GM18951 (cell line): ENCODE measurements around the gene AUTS2.

Source experiments
- POLR2A ChIP-seq: IDR thresholded peaks from 4 replicates; pipeline ENCODE4 v1.6.1; 2011; ENCODE audit warnings: mild to moderate bottlenecking; ENCODE audit not compliant: insufficient read length, insufficient read depth; ENCODE audit errors: extremely low read depth
- in situ Hi-C: fragments of 300-500 bp; cut with MboI; formaldehyde crosslinking; loops from one replicate; pipeline ENCODE4 v1.12.0; 2022; ENCODE audit warnings: low sequenced_read_pairs, mixed read lengths, inconsistent platforms; ENCODE audit not compliant: unreplicated experiment

Gene AUTS2

DNA sequence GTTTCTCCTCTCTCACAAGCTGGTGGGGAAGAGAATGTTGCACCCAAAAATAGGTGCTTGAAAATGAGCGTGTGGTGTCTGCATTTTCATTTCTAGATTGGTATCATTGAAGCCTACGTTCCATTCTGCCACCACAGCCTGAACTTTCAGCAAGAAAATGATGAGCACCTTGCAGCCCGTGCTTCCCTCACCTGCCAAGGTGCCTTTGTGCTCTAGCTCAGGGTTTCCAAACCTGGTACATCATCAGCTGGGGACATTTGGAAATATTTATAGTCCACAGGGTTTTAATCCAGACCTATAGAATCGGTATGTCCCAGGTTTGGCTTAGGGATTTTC lies 701.2 kb downstream of the AUTS2 start:
- no peak for TF ChIP-seq POLR2A
- in situ Hi-C loops = no loop called here

DNA sequence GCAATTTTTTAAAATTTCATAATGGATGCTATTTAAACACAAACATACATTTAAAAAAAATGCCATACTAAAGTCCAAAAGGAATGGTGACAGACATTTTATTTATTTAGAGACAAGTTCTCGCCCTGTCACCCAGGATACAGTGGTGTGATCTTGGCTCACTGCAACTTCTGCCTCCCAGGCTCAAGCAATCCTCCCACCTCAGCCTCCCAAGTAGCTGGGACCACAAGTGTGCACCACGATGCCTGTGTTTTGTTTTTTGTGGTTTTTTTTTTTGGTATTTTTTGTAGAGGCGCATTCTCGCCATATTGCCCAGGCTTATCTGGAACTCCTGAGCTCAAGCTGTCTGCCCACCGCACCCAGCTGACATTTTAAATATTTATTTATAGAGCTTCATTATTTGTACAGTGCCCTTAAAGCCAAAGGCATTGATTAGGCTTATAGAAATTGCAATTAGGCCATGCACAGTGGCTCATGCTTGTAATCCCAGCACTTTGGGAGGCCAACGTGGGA lies 703.5 kb downstream of the AUTS2 start:
- in situ Hi-C loops = no loop called here
- no peak for TF ChIP-seq POLR2A

DNA sequence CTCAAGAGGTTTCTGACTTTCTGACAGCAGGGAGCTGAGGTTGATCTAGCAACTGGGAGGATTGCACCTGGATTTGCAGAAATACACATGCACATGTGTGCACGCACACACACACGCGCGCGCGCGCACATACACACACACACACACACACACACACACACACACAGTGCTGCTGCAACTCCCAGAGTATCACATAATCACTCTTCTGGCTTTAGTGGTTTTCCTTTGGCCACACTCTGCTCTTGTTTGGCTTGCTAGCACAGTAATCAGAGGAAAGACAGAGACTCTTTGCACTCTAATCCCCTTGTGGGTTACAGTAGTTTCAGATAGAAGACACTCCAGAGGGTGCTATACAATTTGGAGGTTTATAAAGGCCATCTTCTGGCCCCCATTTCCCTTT lies 705.0 kb downstream of the AUTS2 start:
- in situ Hi-C loops = no loop called here
- no peak for TF ChIP-seq POLR2A

DNA sequence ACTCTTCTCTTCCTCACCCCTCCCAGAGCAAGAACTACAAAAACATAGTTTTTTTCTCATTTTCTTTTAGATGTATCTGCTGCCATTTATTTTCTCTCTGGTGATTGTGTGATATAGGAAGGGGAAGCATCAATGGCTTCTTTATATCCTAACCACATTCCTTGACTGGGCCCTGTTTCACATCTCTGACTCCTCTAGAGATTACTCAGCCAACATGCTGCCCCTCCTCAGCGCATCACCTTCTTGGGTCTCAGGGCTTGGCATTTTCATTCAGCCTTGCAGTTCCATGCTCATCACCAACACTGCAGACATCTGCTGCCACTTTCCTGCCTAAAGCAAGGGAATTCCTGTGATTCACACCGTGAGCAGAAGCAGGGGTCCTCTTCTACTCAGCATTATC lies 705.5 kb downstream of the AUTS2 start:
- in situ Hi-C loops = no loop called here
- no peak for TF ChIP-seq POLR2A

DNA sequence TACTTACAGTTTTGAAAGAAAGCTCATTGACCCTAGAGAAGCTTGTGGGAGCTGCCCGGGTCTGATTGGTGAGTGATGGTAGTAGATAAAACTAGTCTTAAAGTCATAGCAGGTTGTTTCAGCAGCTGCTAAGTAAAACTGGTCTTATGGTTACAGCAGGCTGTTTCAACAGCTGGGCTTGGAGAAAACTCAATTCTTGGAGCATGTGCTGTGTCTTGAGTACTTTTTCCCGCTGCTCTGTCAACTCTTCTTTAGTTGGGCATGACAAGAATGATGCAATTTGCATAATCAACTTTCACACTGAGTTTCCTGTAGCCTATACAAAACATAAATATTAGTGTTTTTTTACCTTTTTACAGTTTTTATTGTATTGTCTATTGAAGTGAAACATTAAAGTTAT lies 707.9 kb downstream of the AUTS2 start:
- in situ Hi-C loops = no loop called here
- no peak for TF ChIP-seq POLR2A

DNA sequence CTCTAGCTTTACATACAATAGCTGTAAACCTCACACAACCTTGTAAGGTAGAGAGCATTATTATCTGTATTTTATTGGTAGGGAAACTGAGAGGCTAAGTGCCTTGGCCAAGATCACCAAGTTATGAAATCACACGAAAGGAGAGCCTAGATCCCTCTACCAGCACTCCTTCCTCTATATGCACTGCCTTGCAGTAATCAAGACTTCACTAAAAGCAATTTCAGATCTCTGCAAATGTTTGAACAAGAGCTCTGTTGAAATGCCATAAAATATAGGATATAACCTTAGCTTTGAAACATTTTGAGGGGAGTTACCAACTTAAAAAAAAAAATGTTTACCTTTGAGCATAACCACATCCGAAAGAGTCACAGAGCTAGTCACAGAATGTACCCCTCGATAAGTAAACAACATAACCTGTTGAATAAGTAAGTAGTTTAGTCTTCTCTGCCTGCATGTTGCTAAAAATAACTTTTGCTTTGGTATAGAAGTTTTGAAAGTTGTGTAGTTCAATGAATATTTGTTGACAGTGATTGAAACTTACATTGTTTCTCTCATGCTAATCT lies 709.4 kb downstream of the AUTS2 start:
- in situ Hi-C loops = no loop called here
- no peak for TF ChIP-seq POLR2A

DNA sequence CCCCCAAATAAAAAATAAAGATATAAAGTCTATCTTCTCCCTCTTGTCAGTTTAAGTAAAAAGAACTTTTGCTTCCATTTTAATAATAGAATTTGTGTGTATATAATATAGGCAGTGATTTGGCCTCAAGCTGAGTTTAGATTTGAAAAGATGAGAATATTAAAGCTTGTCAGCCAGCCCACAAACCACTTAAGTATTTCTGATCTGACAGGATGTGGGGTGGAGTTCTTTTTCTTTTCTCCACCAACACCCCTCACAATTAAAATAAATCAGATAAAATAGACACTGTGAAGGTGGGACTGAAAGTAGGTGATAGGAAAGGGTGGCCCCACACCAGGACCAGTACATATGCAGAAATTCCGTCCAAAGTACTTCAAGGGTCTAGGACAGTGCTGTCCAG lies 714.1 kb downstream of the AUTS2 start:
- in situ Hi-C loops = no loop called here
- TF ChIP-seq POLR2A = no peak

DNA sequence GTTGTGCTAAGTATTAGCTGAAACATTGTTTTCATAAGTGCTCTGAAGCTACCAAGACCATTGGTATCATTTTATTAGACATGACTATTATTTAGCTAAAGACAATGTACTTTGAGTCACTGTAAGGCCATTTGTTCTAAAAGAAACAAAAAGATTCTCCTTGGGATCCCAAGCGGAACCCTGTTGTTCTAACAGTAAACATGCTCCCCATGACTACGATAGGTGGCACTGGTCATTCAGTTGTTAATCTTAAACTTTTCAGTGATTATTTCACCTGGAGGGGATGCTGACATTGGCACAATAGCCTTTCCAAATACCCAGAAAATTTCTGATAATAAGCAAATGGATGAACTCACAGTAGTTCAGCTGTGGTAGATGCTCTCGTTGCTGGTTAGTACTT lies 715.0 kb downstream of the AUTS2 start:
- no peak for TF ChIP-seq POLR2A
- in situ Hi-C loops = no loop called here

DNA sequence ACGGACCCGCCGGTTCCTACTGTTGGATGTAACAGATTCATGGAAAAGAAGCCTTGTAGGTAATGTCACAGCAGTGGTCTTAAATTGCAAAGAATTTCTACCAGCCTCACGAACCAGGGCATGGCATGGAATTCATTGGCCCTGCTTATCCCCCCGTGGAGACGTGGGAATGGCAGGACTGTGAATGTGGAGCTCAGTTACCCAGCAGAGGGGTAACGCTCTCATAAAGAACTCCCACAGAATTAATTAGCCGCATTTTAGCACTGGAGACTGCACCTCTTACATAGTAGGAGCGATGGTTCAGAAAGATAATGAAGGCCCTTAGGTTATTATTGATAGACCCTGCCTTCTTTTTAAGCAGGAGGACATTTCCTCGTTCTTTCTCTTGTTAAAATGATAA lies 715.4 kb downstream of the AUTS2 start:
- no peak for TF ChIP-seq POLR2A
- in situ Hi-C loops = no loop called here

DNA sequence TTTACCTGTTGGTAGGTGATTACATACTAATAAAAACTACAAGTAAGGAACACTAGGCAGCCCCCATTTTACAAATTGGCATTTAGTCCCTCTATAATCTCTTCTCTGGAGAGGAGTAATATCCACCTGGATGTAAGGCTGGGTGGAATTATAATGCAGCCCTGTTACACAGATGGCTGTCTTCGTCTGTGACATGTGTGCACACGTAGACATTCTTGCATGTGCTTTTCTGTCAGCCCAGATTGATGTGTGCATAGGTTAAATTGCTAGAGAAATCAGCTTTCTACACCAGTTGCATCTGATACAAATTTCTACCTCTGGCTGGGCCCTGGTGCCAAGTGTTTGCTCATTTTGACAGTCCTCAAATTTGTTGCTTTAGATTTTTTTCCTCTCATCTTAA lies 715.9 kb downstream of the AUTS2 start:
- in situ Hi-C loops = no loop called here
- no peak for TF ChIP-seq POLR2A

DNA sequence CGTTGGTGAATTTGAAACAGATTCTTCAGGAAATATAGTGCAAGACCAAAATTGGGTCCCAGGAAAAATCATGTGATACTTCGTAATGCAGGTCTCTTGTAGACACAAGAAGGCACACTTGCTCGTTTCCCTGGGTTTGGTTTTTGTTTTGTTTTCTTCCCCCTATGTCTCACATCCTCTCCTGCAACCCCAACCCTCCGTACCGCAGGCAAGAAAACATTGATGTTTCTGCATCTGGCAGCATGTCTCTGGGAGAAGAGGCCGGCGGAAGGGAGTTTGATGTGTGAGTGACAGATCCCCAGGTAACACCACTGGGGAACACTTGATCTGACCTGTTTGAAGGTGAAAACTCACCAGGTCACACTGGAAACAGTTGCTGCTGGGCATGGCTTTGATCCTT lies 718.5 kb downstream of the AUTS2 start:
- no peak for TF ChIP-seq POLR2A
- in situ Hi-C loops = no loop called here

DNA sequence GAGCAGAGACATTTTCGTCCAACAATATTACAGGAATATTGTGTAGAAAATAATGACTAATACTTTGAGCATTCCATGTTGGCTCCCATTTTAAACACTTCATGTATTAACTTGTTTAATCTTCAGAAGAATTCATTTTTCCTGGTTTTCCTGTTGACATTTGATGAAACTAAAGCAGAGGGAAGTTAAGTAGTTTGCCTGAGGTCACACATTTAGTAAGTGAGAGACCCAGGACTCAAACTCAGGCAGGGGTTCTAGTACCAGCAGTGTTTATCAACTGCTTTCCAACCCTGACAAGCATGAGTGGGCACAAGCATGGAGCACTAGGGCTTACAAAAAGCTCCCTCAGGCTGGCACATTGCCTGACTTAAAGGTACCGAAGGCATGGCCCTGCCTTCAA lies 719.1 kb downstream of the AUTS2 start:
- TF ChIP-seq POLR2A = no peak
- in situ Hi-C loops = no loop called here

DNA sequence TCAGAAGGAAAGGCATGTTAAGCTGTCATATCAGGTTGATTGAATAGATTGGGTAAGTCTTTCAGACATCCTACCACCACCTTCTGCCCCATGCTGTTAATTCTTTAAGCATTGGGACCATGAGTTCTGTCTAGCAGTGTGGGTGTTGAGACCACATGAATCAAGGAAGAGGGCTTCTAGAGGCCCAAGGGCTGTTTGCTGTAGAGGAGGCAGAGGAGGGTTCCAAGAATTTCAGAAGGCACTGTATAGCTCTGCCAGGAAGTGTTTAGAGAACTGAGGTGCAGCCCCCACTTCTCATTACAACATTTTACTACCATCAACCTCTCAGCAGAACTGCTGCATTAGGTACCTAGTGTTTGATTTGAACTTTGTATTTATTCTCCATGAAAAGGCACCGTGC lies 720.2 kb downstream of the AUTS2 start:
- TF ChIP-seq POLR2A = no peak

DNA sequence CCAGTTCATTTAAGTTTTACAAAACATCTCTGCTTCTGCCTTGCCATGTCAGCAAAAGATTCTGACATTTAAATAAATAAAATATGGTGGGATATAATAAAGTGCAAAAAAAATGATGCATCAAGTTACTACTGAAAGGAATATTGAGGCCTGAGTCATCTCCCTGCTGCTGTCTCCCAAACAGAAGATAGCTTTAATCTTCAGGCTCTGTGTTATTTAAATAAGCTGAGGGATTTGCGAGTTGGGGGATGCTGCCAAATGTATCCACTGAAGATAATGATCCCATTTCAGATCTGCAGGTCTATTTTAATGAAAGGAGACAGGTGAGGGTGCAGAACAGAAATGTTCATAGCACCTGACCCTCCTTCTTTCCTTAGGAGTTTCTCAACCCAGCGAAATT lies 720.8 kb downstream of the AUTS2 start:
- no peak for TF ChIP-seq POLR2A
- in situ Hi-C loops = no loop called here

More for the DNA sequence above, 720.2 kb downstream of the AUTS2 start:
- in situ Hi-C loops = no loop called here

DNA sequence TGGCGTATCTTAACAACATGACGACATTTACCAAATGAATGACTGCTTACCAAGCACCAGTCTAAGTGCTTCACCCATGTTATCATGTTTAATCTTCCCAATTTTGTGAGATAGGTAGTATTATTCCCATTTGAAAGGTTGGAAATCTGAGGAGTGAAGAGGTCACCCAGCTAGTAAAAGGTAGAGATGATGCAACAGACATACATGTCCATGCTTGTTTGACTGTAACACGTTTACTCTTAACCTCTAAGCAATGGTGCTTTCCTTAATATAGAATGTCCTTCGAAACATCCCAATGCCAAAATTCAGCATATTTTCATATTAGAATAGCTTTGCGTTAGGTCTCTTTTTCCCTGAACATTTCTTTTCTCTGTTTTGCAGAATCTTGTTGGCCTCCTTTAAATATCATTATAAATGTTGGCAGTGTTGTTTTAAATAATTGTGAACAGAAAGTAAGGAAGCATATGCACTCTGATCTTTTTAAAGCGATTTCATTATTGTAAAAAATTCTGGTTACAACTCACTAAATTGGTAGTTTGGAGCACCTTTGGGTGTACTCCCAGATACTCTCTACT lies 722.8 kb downstream of the AUTS2 start:
- TF ChIP-seq POLR2A = no peak
- in situ Hi-C loops = no loop called here

DNA sequence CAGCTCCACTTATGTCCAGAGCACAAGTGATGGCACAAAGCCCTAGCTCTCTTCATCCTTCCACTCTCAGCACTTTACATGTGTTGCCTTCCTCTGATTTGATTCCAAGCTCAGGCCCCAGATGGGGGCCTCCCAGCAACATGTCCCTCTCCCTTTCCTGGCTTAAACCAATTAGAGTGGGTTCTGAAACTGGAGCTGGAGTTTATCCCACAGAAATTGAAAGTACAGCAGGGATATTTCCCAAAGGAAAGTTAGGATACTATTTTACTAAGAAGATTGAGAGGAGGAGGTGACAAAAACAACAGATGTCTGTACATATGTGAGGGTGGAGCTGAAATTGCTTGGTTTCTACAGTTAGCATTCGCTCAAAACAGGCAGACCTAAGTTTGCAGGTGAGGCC lies 724.6 kb downstream of the AUTS2 start:
- TF ChIP-seq POLR2A = no peak
- in situ Hi-C loops = no loop called here
